ENCODE measurements around the gene FOXN3.

GRCh38 chr14:89342049-89342448 lies 75.0 kb downstream of the FOXN3 start:
- TF ChIP-seq POLR2A (IDR thresholded peaks at IDR 0.05) (no peak), CTCF (IDR thresholded peaks at IDR 0.05) (no peak)

Data from ovary (tissue), 3 donors.